ENCODE measurements around the gene NUDT14. TPM values are rescaled to one million over a fixed set of nuclear protein-coding genes. Genes with fewer than 3 reads are reported as not detected.

NUDT14 gene
- total RNA-seq, 1 experiment from 2014 or later = 50.8 TPM

DNA sequence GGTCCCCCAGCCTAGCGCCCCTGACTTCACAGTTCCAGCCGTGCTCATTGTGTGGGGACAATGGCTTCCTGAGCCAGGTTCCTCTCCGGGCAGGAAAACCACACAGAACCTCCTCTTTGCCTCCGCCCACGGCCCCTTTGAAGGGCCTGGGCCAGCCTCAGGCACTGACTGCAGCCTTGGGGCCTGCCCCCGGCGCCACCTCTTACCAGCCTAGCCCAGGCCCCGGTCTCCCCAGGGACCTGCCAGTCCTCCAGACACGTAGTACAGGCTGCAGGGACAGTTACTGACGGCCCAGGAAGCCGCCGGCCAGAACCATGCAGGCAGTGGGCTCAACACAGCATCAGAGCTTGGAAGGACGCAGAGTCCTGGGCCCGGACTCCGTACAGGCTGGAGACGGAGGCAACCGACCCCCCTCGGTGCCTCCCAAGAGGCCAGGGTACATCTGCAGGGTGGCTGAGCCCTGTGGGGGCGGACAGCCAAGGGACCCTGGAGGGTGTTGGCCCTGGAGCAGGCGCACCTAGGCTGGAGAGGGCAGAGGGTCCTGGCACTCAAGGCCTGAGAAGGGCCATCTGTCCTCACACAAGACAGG is 20.9 kb upstream of the NUDT14 start:
- CTCF ChIA-PET = no interaction called here
- Histone ChIP-seq H3K9me3 (ENCODE audit: low read length) (no peaks in the 10 kb centered on the region), H3K4me2 (ENCODE audit: low read length) (no peak overlapping the region), H3K9ac (ENCODE audit: low read length) (no peak overlapping the region), H3K27ac (ENCODE audit: low read length) (no peak overlapping the region), H3K4me1 (ENCODE audit: insufficient read depth, low read length) (peaks cover 27% of the 10 kb centered on the region), H4K20me1 (ENCODE audit: low read length) (no peaks in the 10 kb centered on the region), H3F3A (ENCODE audit: low read length, unreplicated experiment) (no peaks in the 10 kb centered on the region), H2AFZ (ENCODE audit: low read length) (no peak overlapping the region), H3K27me3 (ENCODE audit: low read length) (peaks cover 3% of the 10 kb centered on the region; the same call in 1 of the 2 replicates), H3K9me2 (replicated peaks; ENCODE audit: low read length) (no peaks in the 10 kb centered on the region), H3K79me2 (ENCODE audit: low read length) (no peaks in the 10 kb centered on the region), H3K4me3 (ENCODE audit: low read length) (no peak overlapping the region), H3K36me3 (ENCODE audit: low read depth, low read length) (no peaks in the 10 kb centered on the region)
- BruUV-seq (replicated peaks) = no TSS peak
- POLR2A ChIA-PET (ENCODE audit: unreplicated experiment) = no interaction called here
- intact Hi-C loops (cut with micrococcal nuclease) = loop anchor here (2.0 kb wide), 1 partner anchor 79 kb away; no protein-coding TSS in a partner anchor
- no peak for ATAC-seq
- TF ChIP-seq, protein P1, sequence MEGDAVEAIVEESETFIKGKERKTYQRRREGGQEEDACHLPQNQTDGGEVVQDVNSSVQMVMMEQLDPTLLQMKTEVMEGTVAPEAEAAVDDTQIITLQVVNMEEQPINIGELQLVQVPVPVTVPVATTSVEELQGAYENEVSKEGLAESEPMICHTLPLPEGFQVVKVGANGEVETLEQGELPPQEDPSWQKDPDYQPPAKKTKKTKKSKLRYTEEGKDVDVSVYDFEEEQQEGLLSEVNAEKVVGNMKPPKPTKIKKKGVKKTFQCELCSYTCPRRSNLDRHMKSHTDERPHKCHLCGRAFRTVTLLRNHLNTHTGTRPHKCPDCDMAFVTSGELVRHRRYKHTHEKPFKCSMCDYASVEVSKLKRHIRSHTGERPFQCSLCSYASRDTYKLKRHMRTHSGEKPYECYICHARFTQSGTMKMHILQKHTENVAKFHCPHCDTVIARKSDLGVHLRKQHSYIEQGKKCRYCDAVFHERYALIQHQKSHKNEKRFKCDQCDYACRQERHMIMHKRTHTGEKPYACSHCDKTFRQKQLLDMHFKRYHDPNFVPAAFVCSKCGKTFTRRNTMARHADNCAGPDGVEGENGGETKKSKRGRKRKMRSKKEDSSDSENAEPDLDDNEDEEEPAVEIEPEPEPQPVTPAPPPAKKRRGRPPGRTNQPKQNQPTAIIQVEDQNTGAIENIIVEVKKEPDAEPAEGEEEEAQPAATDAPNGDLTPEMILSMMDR (conservative IDR thresholded peaks at IDR 0.05; ENCODE audit: low read depth, low read length) = no peak
- TF ChIP-seq EZH2 (IDR thresholded peaks at IDR 0.05; ENCODE audit: low read length, unreplicated experiment) = no peak
- TF ChIP-seq EZH2phosphoT487 (IDR thresholded peaks at IDR 0.05; ENCODE audit: borderline replicate concordance, low read length) = no peak
- no peak for DNase-seq

DNA sequence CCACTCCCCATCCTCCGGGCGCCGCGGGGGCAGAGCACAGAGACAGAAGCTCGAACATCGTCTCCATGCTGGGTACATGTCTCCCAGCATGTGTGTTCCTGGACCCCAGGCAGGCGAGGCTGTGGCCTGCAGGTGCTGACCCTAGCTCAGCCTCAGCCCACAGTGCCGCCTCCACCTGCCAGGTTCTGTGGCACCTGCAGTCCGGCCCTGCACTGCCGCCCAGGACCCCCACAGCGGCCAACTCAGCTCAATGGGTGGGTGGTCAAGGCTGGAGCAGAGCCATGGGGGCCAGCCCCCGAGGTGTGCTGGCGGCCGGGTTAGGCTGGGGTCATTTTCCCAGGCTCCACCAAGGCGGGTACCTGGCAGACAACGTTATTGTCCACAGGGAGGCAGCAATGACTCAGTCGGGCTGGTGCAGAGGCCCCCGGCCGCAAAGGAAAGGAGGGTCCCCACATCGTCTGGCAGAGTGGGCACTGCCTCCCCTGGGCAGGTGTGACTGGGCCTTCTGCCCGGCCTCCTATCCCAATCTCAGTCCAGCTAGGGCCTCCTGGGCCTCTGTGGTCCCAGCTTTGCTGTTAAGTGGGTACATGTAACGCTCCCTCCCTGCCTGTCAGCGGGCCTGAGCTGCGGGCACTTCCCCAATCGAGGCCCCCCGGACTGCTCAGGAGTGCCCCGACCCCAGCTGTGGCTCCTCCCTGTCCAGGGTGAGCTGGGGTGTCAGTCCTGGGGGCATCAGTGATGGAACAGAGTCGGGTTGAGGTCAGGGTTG is 20.2 kb upstream of the NUDT14 start:
- no TSS peak for BruUV-seq (replicated peaks)
- Histone ChIP-seq H3K9me2 (replicated peaks; ENCODE audit: low read length) (no peaks in the 10 kb centered on the region), H3K27ac (ENCODE audit: low read length) (no peak overlapping the region), H2AFZ (ENCODE audit: low read length) (no peak overlapping the region), H3K79me2 (ENCODE audit: low read length) (no peaks in the 10 kb centered on the region), H4K20me1 (ENCODE audit: low read length) (no peaks in the 10 kb centered on the region), H3K27me3 (ENCODE audit: low read length) (peaks cover 9% of the 10 kb centered on the region), H3K36me3 (ENCODE audit: low read depth, low read length) (no peaks in the 10 kb centered on the region), H3F3A (ENCODE audit: low read length, unreplicated experiment) (no peaks in the 10 kb centered on the region), H3K4me3 (ENCODE audit: low read length) (no peak overlapping the region), H3K4me1 (ENCODE audit: insufficient read depth, low read length) (peaks cover 29% of the 10 kb centered on the region), H3K9me3 (ENCODE audit: low read length) (no peaks in the 10 kb centered on the region), H3K9ac (ENCODE audit: low read length) (no peak overlapping the region), H3K4me2 (ENCODE audit: low read length) (no peak overlapping the region)
- intact Hi-C loops (cut with micrococcal nuclease) = no loop called here
- POLR2A ChIA-PET (ENCODE audit: unreplicated experiment) = no interaction called here
- ATAC-seq (no peak), DNase-seq (no peak)
- TF ChIP-seq, protein P1 (conservative IDR thresholded peaks at IDR 0.05; ENCODE audit: low read depth, low read length) = peak; percentile 50
- no peak for TF ChIP-seq EZH2 (IDR thresholded peaks at IDR 0.05; ENCODE audit: low read length, unreplicated experiment)
- CTCF ChIA-PET = no interaction called here

DNA sequence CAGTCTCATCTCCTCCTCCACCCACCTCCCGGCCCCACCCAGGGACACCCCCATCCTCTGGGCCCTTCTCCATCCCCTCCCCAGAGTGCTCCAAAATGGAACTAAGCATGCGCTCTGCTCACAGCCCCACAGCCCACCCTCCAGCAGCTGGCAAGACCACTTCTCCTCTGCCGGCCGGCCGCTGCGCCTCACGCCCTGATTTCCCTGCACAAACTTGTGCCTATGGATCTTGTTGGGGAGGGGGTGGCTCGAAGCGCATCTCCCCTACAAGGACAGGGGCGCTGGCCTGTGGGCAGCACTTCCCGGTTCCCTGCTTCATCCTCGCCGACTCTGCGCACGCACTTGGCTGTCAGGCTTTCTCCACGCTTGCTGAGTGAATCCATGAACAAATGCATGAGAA is 19.5 kb upstream of the NUDT14 start:
- TF ChIP-seq EZH2phosphoT487 (IDR thresholded peaks at IDR 0.05; ENCODE audit: borderline replicate concordance, low read length) (no peak), EZH2 (IDR thresholded peaks at IDR 0.05; ENCODE audit: low read length, unreplicated experiment) (no peak)
- TF ChIP-seq, protein P1 (conservative IDR thresholded peaks at IDR 0.05; ENCODE audit: low read depth, low read length) = no peak
- Histone ChIP-seq H3K9me2 (replicated peaks; ENCODE audit: low read length) (no peaks in the 10 kb centered on the region), H3K4me2 (ENCODE audit: low read length) (no peak overlapping the region), H3K9ac (ENCODE audit: low read length) (no peak overlapping the region), H3K27me3 (ENCODE audit: low read length) (peaks cover 16% of the 10 kb centered on the region), H3K9me3 (ENCODE audit: low read length) (no peaks in the 10 kb centered on the region), H3K4me3 (ENCODE audit: low read length) (no peak overlapping the region), H3K79me2 (ENCODE audit: low read length) (no peaks in the 10 kb centered on the region), H3F3A (ENCODE audit: low read length, unreplicated experiment) (no peaks in the 10 kb centered on the region), H4K20me1 (ENCODE audit: low read length) (no peaks in the 10 kb centered on the region), H3K4me1 (ENCODE audit: insufficient read depth, low read length) (peaks cover 26% of the 10 kb centered on the region), H3K36me3 (ENCODE audit: low read depth, low read length) (no peaks in the 10 kb centered on the region), H3K27ac (ENCODE audit: low read length) (no peak overlapping the region), H2AFZ (ENCODE audit: low read length) (no peak overlapping the region)
- no TSS peak for BruUV-seq (replicated peaks)
- POLR2A ChIA-PET (ENCODE audit: unreplicated experiment) = no interaction called here
- intact Hi-C loops (cut with micrococcal nuclease) = no loop called here
- no peak for ATAC-seq
- CTCF ChIA-PET = no interaction called here
- no peak for DNase-seq

Data from PC-3 (cell line).